ENCODE results near the gene DMAC1.
A peak's percentile ranks its signal among the peaks of the same experiment; 100 is the strongest.

Gene DMAC1

GRCh38 chr9:7783635-7784063 is 15.9 kb downstream of the DMAC1 start:
- DNase-seq (ENCODE audit: low read depth, low spot score) = no peak

- no peak for DNase-seq (ENCODE audit: low read depth, low spot score)
Observed at GRCh38 chr9:7782400-7783120, 17.0 kb downstream of the DMAC1 start.

GRCh38 chr9:7780261-7780988 is 19.2 kb downstream of the DMAC1 start:
- DNase-seq (ENCODE audit: low read depth, low spot score) = peak; percentile 7

- DNase-seq (ENCODE audit: low read depth, low spot score) = no peak
Observed at GRCh38 chr9:7778851-7779600, 20.6 kb downstream of the DMAC1 start.

GRCh38 chr9:7777771-7778170 is 21.8 kb downstream of the DMAC1 start:
- DNase-seq (ENCODE audit: low read depth, low spot score) = no peak

GRCh38 chr9:7770111-7770510 is 29.5 kb downstream of the DMAC1 start:
- no peak for DNase-seq (ENCODE audit: low read depth, low spot score)

- DNase-seq (ENCODE audit: low read depth, low spot score) = no peak
Observed at GRCh38 chr9:7762600-7762999, 37.0 kb downstream of the DMAC1 start.

- no peak for DNase-seq (ENCODE audit: low read depth, low spot score)
Observed at GRCh38 chr9:7760014-7760415, 39.6 kb downstream of the DMAC1 start.

- no peak for DNase-seq (ENCODE audit: low read depth, low spot score)
Observed at GRCh38 chr9:7756088-7756487, 43.5 kb downstream of the DMAC1 start.

- DNase-seq (ENCODE audit: low read depth, low spot score) = no peak
Observed at GRCh38 chr9:7752481-7752880, 47.1 kb downstream of the DMAC1 start.

All from ELF-1 (cell line).